B cell (primary cell): Measurements from ENCODE around the gene MYL12B. TPM values are rescaled to one million over a fixed set of nuclear protein-coding genes. Genes with fewer than 3 reads are reported as not detected.
A peak's percentile ranks its signal among the peaks of the same experiment; 100 is the strongest.

Source experiments
- ATAC-seq: fragments of 200-7000 bp; cut with Tn5 transposase; one replicate; pipeline ENCODE4 v1.10.0; 2021; ENCODE audit warnings: low read depth, mild to moderate bottlenecking, moderate number of reproducible peaks, moderate library complexity
- CTCF ChIA-PET: fragments of 350-600 bp; sonication (Branson Sonifier 250); formaldehyde crosslinking; loops from one replicate; lab custom pipeline; 2021; ENCODE audit warnings: antibody characterized with exemption, inconsistent platforms; lab: Charles Lee
- POLR2A ChIA-PET: fragments of 350-600 bp; sonication (Branson Sonifier 250); formaldehyde crosslinking; loops from one replicate; lab custom pipeline; 2021; ENCODE audit warnings: antibody characterized with exemption; lab: Charles Lee
- DNase-seq: peaks from one replicate; pipeline ENCODE4 v3.0.0; 2013
- H2AFZ ChIP-seq: 2 replicates; pipeline ENCODE4 v1.6.1; 2012; ENCODE audit warnings: mild to moderate bottlenecking, low read depth, low read length; ENCODE audit not compliant: insufficient read depth, poor library complexity, severe bottlenecking
- H3K27ac ChIP-seq, 2 donors: 1 replicate in 1 of 2; 2 replicates in 1 of 2; pipeline ENCODE4 v1.5.1; 2012 to 2013; ENCODE audit warnings: low read length in 2 of 2, mild to moderate bottlenecking in 2 of 2, moderate library complexity in 1 of 2
- H3K27me3 ChIP-seq, 4 experiments: fragments of 200-600 bp in 1 of 4; sonication (generic) in 1 of 4; replicated peaks in 1 of 4; 1 replicate in 2 of 4; 2 replicates in 2 of 4; pipeline versions ENCODE4 v1.6.1 to v1.7.0; 2013 to 2016; ENCODE audit warnings: low read length in 3 of 4, mild to moderate bottlenecking in 2 of 4, mixed read lengths in 1 of 4, moderate library complexity in 1 of 4; ENCODE audit not compliant: insufficient read depth in 4 of 4, control insufficient read depth in 3 of 4; ENCODE audit errors: control extremely low read depth in 1 of 4
- H3K36me3 ChIP-seq, 2 experiments: replicated peaks in 1 of 2; 1 replicate in 1 of 2; 2 replicates in 1 of 2; pipeline versions ENCODE4 v1.6.1 to v1.7.1; 2013; ENCODE audit warnings: low read length in 1 of 2; ENCODE audit not compliant: insufficient read depth in 2 of 2, control insufficient read depth in 1 of 2; ENCODE audit errors: control extremely low read depth in 1 of 2, extremely low read depth in 1 of 2
- H3K4me1 ChIP-seq, 2 donors: fragments of 200-600 bp in 1 of 2; sonication (generic) in 1 of 2; 1 replicate in 1 of 2; 2 replicates in 1 of 2; pipeline versions ENCODE4 v1.5.1 to v1.6.1; 2013 to 2017; ENCODE audit warnings: low read length in 2 of 2; ENCODE audit not compliant: control insufficient read depth in 2 of 2, insufficient read depth in 2 of 2
- H3K4me2 ChIP-seq: replicated peaks from 2 replicates; pipeline ENCODE3; 2012; ENCODE audit warnings: mild to moderate bottlenecking, low read depth, low read length; ENCODE audit not compliant: poor library complexity, severe bottlenecking
- H3K4me3 ChIP-seq, 5 experiments: fragments of 200-600 bp in 1 of 5; sonication (generic) in 1 of 5; 1 replicate in 3 of 5; 2 replicates in 2 of 5; pipeline versions ENCODE4 v1.5.1 to v1.7.0; 2011 to 2016; ENCODE audit warnings: low read length in 4 of 5, mild to moderate bottlenecking in 4 of 5, low read depth in 2 of 5, control low read depth in 1 of 5, moderate library complexity in 1 of 5; ENCODE audit not compliant: insufficient read depth in 1 of 5; ENCODE audit errors: control extremely low read depth in 1 of 5, extremely low read depth in 1 of 5
- H3K79me2 ChIP-seq: fragments of 200-600 bp; sonication (generic); one replicate; pipeline ENCODE4 v1.6.0; 2016; ENCODE audit warnings: low read length; ENCODE audit not compliant: control insufficient read depth, insufficient read depth
- H3K9ac ChIP-seq: fragments of 200-600 bp; sonication (generic); 2 replicates; pipeline ENCODE4 v1.6.1; 2017; ENCODE audit warnings: mild to moderate bottlenecking, low read length, moderate library complexity
- H3K9me3 ChIP-seq, 3 donors: one replicate each; pipeline versions ENCODE4 v1.6.1 to v1.7.1; 2013; ENCODE audit warnings: low read length in 2 of 3; ENCODE audit not compliant: control insufficient read depth in 2 of 3, insufficient read depth in 1 of 3; ENCODE audit errors: control extremely low read depth in 1 of 3
- H4K20me1 ChIP-seq: 2 replicates; pipeline ENCODE4 v1.6.0; 2012; ENCODE audit warnings: mild to moderate bottlenecking, low read length; ENCODE audit not compliant: insufficient read depth, control insufficient read depth, poor library complexity, severe bottlenecking
- H3K27ac Mint-ChIP-seq: one replicate; pipeline ENCODE4 v1.8.0; 2021; ENCODE audit warnings: mixed read lengths
- H3K27me3 Mint-ChIP-seq: one replicate; pipeline ENCODE4 v1.8.0; 2021; ENCODE audit warnings: mixed read lengths
- H3K4me1 Mint-ChIP-seq: one replicate; pipeline ENCODE4 v1.8.0; 2021; ENCODE audit warnings: mixed read lengths
- H3K4me3 Mint-ChIP-seq: one replicate; pipeline ENCODE4 v1.8.0; 2021; ENCODE audit warnings: mixed read lengths
- H3K9me3 Mint-ChIP-seq: one replicate; pipeline ENCODE4 v1.8.0; 2022; ENCODE audit warnings: mixed read lengths; ENCODE audit not compliant: insufficient read depth
- CTCF ChIP-seq: fragments of 200-600 bp; IDR thresholded peaks from one replicate; pipeline ENCODE4 v1.8.0; 2022; ENCODE audit warnings: antibody characterized with exemption, mild to moderate bottlenecking
- EZH2 ChIP-seq: IDR thresholded peaks from 2 replicates; pipeline ENCODE4 v1.6.1; 2012; ENCODE audit warnings: borderline replicate concordance, low read depth, mild to moderate bottlenecking, moderate library complexity, low read length; ENCODE audit not compliant: insufficient read depth, poor library complexity, severe bottlenecking
- whole genome bisulfite sequencing: methylation state at CpG from one replicate; pipeline ENCODE4 v1.1.5; 2013; ENCODE audit warnings: missing lambda C conversion rate; ENCODE audit not compliant: insufficient coverage; 5-methylcytosine and 5-hydroxymethylcytosine counted together
- intact Hi-C: fragments of 100-400 bp; cut with micrococcal nuclease; formaldehyde crosslinking; loops from one replicate; pipeline ENCODE4 v1.10.0; 2022
- polyA plus RNA-seq: library from polyadenylated mRNA; depleted of rRNA; stranded (reverse); fragments of >200 nt; gene quantifications from 2 replicates; pipeline ENCODE4 v1.2.3, GENCODE V29; 2012
- total RNA-seq, 2 donors: library from RNA; stranded (reverse); fragments of 120-200 nt in 1 of 2; gene quantifications; 1 replicate in 1 of 2; 2 replicates in 1 of 2; pipeline versions ENCODE4 v1.2.3 to v1.2.4, GENCODE V29; 2013 to 2022

The MYL12B gene
- total and polyA plus RNA-seq, 2 donors (not counting 1 experiment from before 2014, with no cell fraction given), result 127 to 139 TPM

GRCh38 chr18:3246635-3247239 lies 15.2 kb upstream of the MYL12B start:
- peak overlapping the region; percentile 97 for H3K27ac Mint-ChIP-seq
- peaks cover 0 to 11% of the 10 kb centered on the region in 2 experiments for H3K36me3 ChIP-seq
- H3K27ac ChIP-seq, result peak overlapping the region; percentile 89 to 94
- H2AFZ ChIP-seq, result peak overlapping the region; percentile 81
- peaks cover 34 to 43% of the 10 kb centered on the region in 2 donors for H3K4me1 ChIP-seq
- ChIA-PET POLR2A (interaction anchor here (0.5 to 4.2 kb wide), 20 partner anchors 10 to 589 kb away, joined by 3 to 35 read pairs (median 4); partner anchors contain the start of genes LPIN2 and MYL12B), CTCF (interaction anchor here (0.7 to 7.5 kb wide), 57 partner anchors 10 to 419 kb away, joined by 3 to 155 read pairs (median 6); partner anchors contain the start of genes LPIN2 and MYL12B)
- peaks cover 41% of the 10 kb centered on the region for H3K79me2 ChIP-seq
- H3K4me3 Mint-ChIP-seq, result peak overlapping the region; percentile 91
- H3K27me3 ChIP-seq, result no peaks in the 10 kb centered on the region
- WGBS, result 6% methylated on average over 21 of the region's 23 CpGs
- intact Hi-C loops, result loop anchor here (1.0 to 5.0 kb wide), 16 partner anchors 15 to 676 kb away; partner anchors contain the start of genes LPIN2, METTL4 and NDC80
- H4K20me1 ChIP-seq, result no peaks in the 10 kb centered on the region
- TF ChIP-seq CTCF, result no peak
- no peak for TF ChIP-seq EZH2
- ATAC-seq (peak; percentile 6), DNase-seq (no peak)
- H3K27me3 Mint-ChIP-seq, result no peaks in the 10 kb centered on the region
- H3K4me2 ChIP-seq, result peak overlapping the region; percentile 84
- H3K4me3 ChIP-seq, result peak overlapping the region; percentile 91 to 99 (median 96)
- H3K9me3 ChIP-seq, result peaks cover 2 to 9% (median 6%) of the 10 kb centered on the region in 3 donors
- H3K9me3 Mint-ChIP-seq, result no peaks in the 10 kb centered on the region
- peaks cover 43% of the 10 kb centered on the region for H3K4me1 Mint-ChIP-seq
- peak overlapping the region; percentile 84 for H3K9ac ChIP-seq
